ENCODE data around the gene RRP1B. TPM values are rescaled to one million over a fixed set of nuclear protein-coding genes. Genes with fewer than 3 reads are reported as not detected.
"Not testable (repeated sequence)": the region's sequence is repeated elsewhere in the genome, so short reads cannot be mapped to it uniquely, and the experiment has no call there.

RRP1B gene
- total RNA-seq, 1 donor from 2014 or later, result 47.4 TPM

- no peak for TF ChIP-seq CTCF (IDR thresholded peaks at IDR 0.05; ENCODE audit: insufficient read depth, low read length, poor library complexity, severe bottlenecking)
- no peak overlapping the region for H3K4me3 ChIP-seq (ENCODE audit: low read depth, low read length)
- peaks cover 3% of the 10 kb centered on the region for H3K36me3 ChIP-seq (ENCODE audit: control insufficient read depth, insufficient read depth, low read length)
- DNase-seq (ENCODE audit: low read depth), result no peak
- H3K27me3 ChIP-seq (ENCODE audit: control insufficient read depth, insufficient read depth, low read length), result no peaks in the 10 kb centered on the region
Measured at GRCh38 chr21:43694437-43695079, 35.2 kb downstream of the RRP1B start.

- H3K27me3 ChIP-seq (ENCODE audit: control insufficient read depth, insufficient read depth, low read length), result no peaks in the 10 kb centered on the region
- no peak for TF ChIP-seq CTCF (IDR thresholded peaks at IDR 0.05; ENCODE audit: insufficient read depth, low read length, poor library complexity, severe bottlenecking)
- H3K36me3 ChIP-seq (ENCODE audit: control insufficient read depth, insufficient read depth, low read length), result peaks cover 1% of the 10 kb centered on the region
- no peak overlapping the region for H3K4me3 ChIP-seq (ENCODE audit: low read depth, low read length)
- no peak for DNase-seq (ENCODE audit: low read depth)
Measured at GRCh38 chr21:43696214-43696613, 36.9 kb downstream of the RRP1B start.

GRCh38 chr21:43697758-43698643, 38.6 kb downstream of the RRP1B start:
- Histone ChIP-seq H3K4me3 (ENCODE audit: low read depth, low read length) (no peak overlapping the region), H3K36me3 (ENCODE audit: control insufficient read depth, insufficient read depth, low read length) (peaks cover 1% of the 10 kb centered on the region), H3K27me3 (ENCODE audit: control insufficient read depth, insufficient read depth, low read length) (no peaks in the 10 kb centered on the region)
- DNase-seq (ENCODE audit: low read depth), result no peak
- TF ChIP-seq CTCF (IDR thresholded peaks at IDR 0.05; ENCODE audit: insufficient read depth, low read length, poor library complexity, severe bottlenecking), result no peak

- not testable (repeated sequence) for H3K36me3 ChIP-seq (ENCODE audit: control insufficient read depth, insufficient read depth, low read length); H3K4me3 ChIP-seq (ENCODE audit: low read depth, low read length); H3K27me3 ChIP-seq (ENCODE audit: control insufficient read depth, insufficient read depth, low read length); DNase-seq (ENCODE audit: low read depth)
Measured at GRCh38 chr21:43699492-43699777, 40.1 kb downstream of the RRP1B start.

GRCh38 chr21:43699933-43700599, 40.7 kb downstream of the RRP1B start:
- Histone ChIP-seq H3K27me3 (ENCODE audit: control insufficient read depth, insufficient read depth, low read length) (no peaks in the 10 kb centered on the region), H3K4me3 (ENCODE audit: low read depth, low read length) (no peak overlapping the region), H3K36me3 (ENCODE audit: control insufficient read depth, insufficient read depth, low read length) (no peaks in the 10 kb centered on the region)
- DNase-seq (ENCODE audit: low read depth), result no peak
- TF ChIP-seq CTCF (IDR thresholded peaks at IDR 0.05; ENCODE audit: insufficient read depth, low read length, poor library complexity, severe bottlenecking), result no peak
